SKM-1 treated with dmso at 0.1 percent for 144 hours (cell line): Measurements from ENCODE around the gene ABCA10.
A peak's percentile ranks its signal among the peaks of the same experiment; 100 is the strongest.
"Not testable (repeated sequence)": the region's sequence is repeated elsewhere in the genome, so short reads cannot be mapped to it uniquely, and the experiment has no call there.

ENCODE experiments used
- DNase-seq: peaks from one replicate; lab custom pipeline; 2025; ENCODE audit not compliant: unreplicated experiment; lab: John Stamatoyannopoulos, UW

The ABCA10 gene

DNA sequence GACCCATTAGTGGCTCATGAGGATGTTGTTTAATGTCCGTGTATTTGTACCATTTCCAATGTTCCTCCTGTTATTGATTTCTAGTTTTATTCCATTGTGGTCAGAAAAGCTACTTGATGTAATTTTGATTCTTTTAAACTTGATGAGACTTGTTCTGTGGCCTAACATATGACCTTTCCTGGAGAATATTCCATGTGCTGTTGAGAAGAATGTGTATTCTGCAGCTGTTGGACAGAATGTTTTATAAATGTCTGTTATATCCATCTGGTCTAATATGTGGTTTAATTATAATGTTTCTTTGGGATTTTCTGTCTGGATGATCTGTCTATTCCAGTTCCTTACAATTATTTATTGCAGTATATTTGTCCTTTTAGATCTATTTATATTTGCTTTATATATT, 2.9 kb upstream of the ABCA10 start:
- DNase-seq, result no peak

DNA sequence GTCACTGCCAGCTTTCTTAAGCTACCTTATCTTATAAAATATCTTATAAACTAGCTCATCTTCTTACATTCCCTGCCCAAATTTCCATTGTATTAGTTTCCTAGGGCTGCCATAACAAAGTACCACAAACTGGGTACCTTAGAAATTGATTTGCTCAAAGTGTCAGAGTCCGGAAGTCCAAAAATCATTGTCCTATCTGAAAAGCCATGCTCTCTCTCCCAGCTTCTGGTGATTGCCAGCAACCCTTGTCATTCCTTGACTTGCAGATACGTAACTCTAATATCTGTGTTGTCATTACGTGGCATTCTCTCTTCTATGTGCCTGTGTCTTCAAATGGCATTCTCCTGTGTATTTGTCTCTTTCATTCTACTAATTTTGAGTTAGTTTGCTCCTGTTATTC, 2.3 kb upstream of the ABCA10 start:
- DNase-seq, result no peak

DNA sequence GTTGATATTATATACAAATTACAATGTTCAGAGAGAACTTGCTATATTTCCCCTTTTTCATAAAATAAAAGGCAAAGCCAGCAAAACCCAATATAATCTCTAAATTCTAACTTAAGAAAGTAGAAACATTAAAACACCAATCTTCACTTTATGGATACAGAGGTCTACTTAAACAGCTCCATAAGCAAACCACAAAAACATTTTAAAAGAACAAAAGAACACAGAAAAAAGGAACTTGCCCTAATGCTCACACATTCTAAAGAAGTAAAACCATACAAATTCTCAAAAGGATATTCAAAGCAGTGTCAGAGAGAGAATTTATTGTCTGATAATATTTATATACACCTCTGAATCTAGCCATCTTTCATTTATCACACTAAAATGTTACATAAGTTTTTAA, 606 bp downstream of the ABCA10 start:
- DNase-seq, result no peak

DNA sequence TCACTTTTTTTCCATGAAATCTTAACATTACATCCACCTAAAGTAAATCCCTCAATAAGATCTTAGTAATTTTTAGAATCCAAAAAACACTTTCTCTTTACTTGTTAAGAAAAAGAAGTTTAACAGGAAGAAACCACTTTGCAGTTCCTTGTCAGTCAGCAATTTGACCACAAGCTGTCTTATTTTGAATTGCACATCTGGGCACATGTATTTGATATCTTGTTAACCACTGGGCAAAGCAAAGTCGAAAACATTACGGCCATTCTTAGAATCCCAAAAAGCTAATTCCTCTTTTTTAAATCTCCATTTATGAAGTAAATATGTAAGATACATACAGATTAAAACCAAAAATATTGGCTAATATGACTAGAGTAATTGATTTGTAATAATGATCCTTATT, 1.1 kb downstream of the ABCA10 start:
- no peak for DNase-seq

DNA sequence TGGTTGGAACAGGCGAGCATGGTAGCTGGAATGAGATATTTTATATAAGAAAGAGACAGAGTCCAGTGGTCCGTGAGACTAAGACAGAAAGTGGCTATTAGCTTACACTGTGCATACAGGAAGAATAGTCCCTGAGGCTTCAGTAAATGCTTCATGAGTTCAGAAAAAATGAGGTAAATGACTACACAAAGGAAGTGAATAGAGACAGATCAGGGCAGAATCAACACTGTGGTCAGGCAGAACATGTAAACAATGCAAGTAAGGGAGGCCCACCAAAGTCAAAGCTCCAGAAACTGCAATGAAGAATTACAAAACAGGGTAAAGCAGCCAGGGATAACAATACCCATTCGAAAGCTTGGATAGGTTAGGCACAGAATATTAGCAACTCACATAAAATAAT, 4.8 kb downstream of the ABCA10 start:
- DNase-seq, result no peak

DNA sequence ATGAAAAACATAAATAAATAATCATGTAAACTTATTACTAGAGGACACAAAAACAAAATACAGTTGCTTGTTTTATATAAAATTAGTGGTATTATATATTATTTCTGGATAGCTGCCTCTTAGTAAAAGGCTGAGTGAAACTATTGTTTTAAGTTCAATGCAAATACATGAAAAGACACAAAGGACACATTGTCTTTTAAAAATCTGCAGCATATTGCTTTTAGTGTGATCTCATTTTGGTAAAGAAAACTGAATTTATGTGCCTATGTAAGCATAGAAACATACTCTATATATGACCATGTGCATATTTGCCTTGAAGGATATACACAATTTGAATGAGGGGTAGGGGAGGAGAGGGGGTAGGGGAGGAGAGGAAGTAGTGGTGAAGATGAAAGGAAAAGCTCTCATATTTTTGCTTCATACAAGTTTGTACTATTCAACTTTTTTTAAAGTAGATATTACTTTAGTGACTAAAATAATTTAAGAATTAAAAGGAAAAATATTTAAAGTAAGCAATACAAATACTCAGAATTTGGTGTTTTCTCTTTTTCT, 5.8 kb downstream of the ABCA10 start:
- DNase-seq, result no peak

DNA sequence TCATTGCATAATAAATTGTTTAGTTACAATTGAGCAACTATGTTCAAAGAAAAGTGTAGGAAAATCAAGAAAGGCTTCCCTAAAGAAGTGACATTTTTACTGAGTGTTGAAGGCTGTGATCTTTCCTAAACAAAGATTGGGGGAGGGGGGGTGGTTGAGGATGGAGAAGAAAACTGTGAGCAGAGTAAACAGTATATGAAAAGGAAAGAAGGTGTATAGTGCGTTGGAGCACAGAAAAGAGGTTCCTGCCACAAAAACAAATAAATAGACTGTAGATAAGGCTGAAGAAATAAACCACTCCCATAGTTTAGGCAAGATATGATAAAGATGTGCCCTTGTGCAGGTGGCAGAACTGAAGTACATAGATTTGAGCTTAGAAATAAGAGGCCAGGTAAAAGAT, 8.5 kb downstream of the ABCA10 start:
- no peak for DNase-seq

DNA sequence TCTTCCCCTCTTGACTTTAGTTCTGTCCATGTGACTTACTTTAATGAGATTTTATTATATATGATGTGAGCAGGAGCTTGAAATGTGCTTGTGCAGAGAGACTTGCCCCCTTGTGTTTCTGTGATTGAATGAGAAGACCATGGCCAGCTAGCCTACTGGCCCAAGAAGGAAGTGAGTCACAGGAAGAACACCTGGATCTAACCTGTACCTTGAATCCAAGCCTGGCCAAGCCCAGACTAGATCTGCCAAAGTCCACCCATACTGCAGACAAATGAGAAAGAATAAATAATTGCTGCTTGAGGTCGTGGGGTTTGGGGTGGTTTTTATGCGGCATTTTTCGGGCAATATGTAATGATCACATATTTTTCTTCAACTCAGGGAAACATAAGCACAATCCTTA, 9.6 kb downstream of the ABCA10 start:
- DNase-seq, result no peak

DNA sequence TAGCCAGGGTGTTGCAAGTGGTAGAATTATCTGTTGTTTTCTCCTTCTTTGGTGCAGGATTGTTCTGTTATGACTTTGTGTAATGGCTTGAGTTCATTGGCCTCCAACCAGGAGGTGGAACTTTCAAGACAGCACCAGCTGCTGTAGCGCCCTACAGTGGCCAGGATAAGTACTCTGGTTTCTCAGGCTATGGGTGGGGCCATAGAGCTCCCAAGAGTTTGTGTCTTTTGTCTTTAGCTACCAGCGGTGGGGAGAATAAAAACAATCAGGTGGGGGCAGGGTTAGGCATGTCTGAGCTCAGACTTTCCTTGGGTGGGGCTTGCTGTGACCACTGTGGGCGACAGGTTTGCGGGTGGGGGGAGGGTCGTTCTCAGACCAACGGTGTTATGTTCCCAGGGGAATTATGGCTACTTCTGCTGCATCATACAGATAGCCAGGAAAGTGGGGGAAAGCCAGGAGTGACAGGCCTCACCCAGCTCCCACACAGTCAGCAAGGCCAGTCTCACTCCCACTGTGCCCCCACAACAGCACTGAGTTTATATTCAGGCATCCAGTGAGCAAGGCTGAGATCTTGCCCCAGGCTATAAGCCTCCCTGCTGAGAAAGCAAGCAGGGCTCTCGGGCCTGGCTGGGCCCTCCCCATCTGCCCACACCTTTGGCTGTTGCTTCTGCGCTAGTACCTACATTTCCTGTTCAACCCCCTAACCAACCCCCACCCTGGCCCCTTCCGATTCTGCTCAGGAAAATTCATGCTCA, 15.4 kb downstream of the ABCA10 start:
- DNase-seq, result no peak

DNA sequence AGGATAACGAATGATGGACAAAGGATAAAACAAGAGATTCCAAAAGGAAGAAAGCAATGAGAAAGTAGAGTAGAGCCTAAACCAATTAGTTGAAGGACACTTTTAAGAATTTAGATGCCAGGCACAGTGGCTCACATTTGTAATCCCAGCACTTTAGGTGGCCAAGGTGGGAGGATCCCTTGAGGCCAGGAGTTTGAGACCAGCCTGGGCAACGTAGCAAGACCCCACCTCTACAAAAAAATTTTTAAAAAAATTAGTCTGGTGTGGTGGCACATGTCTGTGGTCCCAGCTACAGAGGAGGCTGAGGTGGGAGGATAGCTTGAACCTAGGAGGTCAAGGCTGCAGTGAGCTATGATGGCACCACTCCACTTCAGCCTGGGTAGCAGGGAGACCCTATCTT, 20.0 kb downstream of the ABCA10 start:
- no peak for DNase-seq

DNA sequence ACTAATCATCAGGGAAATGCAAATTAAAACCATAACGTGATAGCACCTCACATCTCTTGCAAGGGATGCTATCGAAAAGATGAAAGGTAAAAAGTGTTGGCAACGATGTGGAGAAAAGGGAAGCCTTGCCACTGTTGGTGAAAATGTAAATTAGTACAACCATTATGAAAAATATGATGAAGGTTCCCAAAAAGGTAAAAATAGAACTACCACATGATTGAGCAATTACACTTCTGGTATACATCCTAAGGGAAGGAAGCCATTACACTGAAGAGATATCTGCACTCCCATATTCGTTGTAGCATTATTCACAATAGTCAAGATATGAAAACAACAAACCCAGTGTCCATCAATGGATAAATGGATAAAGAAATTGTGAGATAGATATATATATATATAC, 21.5 kb downstream of the ABCA10 start:
- DNase-seq, result peak; percentile 32

DNA sequence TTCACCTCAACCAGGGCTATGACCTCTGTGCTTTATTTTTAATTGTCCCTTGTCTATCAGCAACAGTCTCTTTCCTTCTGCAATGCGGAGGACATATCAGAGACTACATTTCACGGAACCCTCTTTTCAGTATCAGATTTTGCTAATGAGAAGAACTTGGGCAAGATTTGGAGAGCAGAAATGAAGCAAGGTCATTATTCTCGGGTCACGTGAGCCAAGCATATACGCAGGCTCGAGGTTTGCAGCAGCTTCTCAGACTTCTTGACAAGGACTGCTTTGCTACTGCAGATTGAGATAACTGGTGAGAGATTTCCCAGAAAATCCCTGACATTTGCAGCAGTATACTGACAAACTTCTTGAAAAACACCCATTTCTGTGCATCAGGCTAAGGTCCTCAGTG, 30.4 kb downstream of the ABCA10 start:
- no peak for DNase-seq

DNA sequence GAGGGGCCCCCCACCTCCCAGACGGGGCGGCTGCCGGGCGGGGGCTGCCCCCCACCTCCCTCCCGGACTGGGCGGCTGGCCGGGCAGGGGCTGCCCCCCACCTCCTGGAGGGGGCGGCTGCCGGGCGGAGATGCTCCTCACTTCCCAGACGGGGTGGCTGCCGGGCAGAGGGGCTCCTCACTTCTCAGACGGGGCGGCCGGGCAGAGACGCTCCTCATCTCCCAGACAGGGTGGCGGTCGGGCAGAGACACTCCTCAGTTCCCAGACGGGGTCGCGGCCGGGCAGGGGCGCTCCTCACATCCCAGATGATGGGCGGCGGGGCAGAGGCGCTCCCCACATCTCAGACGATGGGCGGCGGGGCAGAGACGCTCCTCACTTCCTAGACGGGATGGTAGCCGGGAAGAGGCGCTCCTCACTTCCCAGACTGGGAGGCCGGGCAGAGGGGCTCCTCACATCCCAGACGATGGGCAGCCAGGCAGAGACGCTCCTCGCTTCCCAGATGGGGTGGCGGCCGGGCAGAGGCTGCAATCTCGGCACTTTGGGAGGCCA, 32.4 kb downstream of the ABCA10 start:
- DNase-seq, result not testable (repeated sequence)

DNA sequence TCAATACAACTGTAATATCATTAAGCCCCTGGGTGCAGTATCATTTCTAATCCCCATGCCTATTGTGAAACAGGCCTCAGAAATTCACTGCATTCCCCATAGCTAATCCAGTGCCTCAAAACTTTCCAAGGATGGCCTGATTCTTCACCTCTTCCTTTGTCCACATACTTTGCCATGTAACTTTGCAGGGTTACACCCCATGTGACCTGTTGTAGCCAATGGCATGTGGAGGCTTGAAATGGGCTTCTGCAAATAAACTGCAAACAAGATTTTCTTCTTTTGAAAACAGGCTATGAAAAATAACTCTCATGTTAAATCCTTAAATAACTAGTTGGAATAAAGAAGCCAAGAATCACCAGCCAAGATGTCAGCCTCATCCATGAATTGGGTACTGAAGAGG, 35.9 kb downstream of the ABCA10 start:
- no peak for DNase-seq

DNA sequence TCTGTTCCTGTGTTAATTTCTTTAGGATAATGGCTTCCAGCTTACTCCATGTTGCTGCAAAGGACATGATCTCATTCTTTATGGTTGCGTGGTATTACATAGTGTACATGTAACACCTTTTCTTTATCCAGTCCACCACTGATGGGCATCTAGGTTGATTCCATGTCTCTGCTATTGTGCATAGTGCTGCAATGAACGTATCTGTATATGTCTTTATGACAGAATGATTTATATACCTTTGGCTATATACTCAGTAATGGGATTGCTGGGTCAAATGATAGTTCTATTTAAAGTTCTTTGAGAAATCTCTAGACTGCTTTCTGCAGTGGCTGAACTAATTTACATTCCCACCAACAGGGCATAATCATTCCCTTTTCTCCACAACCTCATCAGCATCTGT, 39.8 kb downstream of the ABCA10 start:
- no peak for DNase-seq

DNA sequence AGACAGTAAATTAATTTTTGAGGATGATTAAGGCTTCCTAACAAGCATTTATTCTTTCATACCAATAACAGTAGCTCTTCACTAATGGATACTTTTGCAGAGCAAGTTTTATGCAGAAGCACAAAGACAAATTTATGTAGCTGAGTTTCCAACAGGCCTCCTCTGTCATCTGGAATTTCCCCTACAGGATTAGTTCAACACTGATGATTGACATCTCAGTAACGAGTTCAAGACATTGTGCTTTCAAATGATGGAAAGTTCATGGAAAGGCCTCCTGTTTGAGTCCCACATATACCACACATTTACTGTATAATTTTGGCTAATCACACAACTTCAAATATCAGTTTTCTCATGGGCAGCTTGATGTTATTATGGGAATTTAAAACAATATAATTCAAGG, 40.6 kb downstream of the ABCA10 start:
- no peak for DNase-seq

DNA sequence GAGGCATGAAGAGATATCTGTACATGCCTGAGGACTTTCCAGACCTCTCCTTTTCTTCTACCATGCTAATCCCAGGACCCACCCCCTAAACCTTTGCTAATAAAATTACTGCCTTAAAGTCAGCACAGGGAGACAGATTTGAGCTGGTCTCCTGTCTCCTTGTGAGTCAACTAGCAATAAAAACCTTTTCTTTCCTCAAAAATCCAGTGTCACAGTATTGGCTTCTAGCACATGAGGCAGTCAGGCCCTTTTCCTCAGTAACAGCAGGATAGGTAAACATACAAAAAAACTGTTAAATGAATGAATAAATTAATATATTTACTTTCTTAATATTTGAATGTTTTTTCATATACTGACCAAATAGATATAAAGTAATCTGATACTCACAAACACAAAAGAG, 41.3 kb downstream of the ABCA10 start:
- no peak for DNase-seq

DNA sequence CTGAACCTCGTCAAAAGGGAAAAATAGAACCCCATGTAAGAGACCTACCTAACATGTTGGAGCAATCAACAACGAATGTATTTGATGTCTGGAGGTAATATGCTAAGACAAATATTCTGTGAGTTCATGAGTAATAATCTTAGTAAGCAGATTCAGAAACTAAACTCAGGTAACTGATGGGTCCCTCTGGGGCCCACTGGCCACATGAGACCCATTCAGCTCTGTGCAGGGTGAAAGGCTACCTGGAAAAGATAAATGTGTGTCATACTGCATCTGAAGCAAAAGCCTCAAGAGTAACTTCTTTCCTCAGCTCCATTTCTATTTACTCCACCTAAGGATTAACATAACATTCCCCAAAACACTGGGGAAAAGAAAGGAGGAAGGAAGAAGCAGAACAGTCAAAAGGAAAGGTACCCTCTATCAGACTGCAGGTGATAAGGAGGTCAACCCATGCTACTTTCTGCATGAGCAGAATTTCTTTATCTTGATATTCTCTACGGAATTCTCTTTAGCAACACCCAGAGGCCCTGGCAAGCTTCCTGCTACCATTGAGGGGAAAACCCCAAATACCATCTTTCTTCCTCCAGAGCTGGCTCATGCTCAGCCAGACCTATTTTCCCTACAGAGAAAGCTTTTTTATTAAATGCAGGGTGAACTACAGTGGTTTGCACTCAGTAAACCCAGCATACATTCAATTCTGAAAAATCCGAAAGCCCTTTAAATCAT, 49.2 kb downstream of the ABCA10 start:
- DNase-seq, result no peak

DNA sequence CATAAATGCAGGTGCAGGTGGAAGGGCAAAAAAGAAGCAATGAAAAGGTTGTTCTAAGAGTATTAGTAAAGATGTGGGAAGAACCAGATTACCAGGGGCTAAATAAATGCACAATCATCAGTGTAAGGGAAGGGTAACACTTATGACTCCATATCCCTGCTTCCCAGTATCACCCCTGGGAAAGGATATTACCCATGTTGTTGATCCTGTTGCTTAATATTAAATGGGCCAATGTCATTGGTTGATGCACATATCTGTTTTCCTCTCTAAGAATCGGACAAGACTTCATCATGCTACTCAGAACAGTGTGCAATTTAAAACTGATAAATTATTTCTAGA, 52.2 kb downstream of the ABCA10 start:
- DNase-seq, result no peak

DNA sequence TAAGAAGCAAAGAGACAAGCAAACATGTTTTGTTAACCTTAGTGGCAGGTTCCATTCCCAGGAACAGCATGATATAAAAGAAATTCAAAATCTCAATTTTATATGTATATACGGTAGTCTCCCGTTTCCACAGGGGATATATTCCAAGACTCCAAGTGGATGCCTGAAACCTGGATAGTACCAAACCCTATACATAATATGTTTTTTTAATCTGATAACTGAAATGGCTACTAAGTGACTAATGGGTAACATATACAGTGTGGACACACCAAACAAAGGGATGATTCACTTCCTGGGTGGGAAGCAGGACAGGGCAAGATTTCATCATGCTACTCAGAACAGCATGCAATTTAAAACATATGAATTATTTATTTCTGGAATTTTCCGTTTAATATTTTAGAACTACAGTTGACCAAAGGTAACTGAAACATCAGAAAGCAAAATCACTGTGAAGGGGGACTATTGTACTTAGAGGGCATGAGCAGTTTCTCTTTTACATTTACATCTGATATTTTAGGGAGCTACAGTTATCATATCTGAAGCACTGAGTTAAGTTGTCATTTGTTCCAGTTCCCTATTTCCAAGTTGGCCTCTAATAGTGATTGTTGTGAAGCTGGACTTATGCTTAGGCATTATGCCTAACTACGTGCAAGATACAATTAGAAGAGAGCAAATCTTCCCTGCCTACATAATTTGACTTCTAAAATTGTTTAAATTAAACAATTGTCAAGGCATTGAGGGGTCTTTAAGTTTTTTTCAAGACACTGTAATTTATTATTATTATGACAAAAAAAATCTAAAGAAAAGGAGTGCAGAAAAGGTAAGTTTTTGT, 52.8 kb downstream of the ABCA10 start:
- DNase-seq, result peak; percentile 31

DNA sequence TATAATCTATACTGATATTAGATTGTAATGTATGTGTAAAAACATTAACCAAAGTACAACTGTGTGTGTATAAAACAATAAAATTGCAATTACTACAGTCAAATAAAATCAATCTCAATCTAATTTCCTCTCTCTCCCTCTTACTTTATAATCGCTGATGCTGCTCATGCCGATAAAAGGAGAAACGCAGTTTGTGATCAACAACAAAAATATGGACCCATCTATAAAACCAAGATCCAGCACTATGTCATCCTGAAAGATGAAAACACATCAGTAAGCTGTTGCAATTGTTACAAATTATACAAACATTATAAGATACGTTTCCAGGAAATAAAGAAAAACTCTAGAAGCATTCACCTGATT, 53.4 kb downstream of the ABCA10 start:
- DNase-seq, result no peak

DNA sequence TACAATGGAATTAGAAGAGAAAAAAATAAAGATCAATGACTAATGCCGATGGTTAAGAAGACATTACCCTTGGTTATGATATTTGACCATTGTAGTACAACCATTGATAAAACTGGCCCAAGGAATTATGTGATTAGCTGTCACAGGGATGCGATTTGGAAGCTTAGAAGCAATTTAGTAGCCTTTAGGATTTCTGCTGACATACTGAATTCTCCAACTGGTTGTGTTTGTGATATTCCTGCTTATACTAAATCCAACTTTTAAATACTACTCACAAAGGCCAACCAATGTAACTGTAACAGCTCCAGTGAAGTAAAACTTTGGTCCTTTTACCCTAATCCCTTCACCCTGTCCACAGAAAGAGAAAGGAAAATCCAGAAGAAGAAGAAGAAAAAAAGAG, 55.5 kb downstream of the ABCA10 start:
- no peak for DNase-seq
